NCI-H345 treated with DMSO at 0.1 percent for 48 hours (cell line): ENCODE data around the gene FCGR3A.
"Not testable (repeated sequence)": the region's sequence is repeated elsewhere in the genome, so short reads cannot be mapped to it uniquely, and the experiment has no call there.

Experiments
- DNase-seq: peaks from one replicate; lab custom pipeline; 2025; ENCODE audit not compliant: unreplicated experiment; lab: John Stamatoyannopoulos, UW

The FCGR3A gene

DNA sequence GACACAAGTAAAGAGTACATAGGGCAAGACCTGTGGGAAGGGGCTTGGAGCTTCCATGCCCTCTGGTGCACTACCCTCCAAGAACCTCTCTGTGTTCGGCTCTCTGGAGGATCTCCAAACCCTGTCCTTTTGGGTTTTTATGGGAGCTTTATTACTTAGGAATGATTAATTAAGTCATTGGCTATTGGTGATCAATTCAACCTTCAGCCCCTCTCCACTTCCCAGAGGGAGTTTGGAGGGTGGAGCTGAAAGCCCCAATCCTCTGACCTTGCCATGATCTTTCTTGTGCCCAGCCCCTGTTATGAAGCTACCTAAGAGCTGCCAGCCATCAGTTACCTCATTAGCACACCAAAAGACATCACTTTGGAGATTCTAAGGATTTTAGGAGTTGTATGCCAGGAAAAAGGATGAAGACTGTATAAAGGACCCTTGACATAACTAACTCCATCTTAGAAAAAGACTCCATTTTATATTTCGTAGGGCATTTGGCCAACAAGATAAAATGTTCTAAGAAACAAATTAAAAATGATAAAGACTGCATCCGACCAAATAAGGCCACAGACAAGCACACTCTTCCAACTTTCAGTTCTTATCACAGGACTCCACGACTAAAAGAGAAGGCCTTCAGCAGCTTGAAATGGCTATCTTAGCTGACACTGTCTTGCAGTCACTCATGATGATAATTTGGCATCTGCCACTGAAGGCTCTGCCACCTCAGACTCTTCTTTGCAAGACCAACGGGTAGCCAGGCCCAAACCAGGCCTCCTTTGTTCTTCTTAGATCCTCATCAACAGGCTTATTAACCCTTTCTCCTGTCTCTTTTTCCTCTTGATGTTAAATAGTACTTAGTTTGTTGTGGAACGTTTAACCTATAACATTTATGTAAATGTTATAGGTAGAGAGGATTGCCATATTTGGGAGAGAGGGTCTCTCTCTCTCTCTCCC, 8.2 kb upstream of the FCGR3A start:
- not testable (repeated sequence) for DNase-seq

DNA sequence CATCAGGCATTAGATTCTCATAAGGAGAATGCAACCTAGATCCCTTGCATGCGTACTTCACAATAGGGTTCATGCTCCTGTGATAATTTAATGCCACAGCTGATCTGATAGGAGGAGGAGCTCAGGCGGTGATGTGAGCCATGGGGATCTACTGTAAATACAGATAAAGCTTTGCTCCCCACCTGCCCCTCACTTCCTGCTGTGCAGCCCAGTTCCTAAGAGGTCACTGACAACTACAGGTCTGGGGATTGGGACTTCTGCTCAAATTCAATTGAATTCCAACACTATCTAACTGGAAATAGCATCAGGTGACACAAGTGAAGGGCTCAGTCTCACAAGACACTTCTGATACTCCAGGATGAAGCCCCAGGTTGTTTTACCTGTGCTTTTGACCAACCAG, 7.4 kb upstream of the FCGR3A start:
- DNase-seq, result not testable (repeated sequence)

DNA sequence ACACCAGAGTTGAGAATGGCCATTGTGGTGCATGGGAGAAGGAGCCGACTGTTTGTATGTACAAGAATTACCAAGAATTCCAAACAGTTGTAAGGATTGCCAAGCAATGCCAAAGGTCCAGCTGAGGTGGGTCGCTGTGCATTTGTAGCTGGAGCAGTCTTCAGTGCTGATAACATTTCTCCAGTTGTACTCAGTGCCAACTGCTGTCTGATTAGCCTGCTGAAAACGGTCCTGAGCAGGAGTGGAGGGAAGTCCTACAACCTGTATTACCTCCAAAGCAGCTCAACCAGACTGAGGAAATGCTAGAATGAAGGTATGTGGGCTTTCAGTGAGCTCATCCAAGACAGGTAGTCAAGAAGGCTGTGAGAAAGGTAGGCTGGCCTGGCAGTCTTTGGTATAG, 6.5 kb upstream of the FCGR3A start:
- DNase-seq, result not testable (repeated sequence)

DNA sequence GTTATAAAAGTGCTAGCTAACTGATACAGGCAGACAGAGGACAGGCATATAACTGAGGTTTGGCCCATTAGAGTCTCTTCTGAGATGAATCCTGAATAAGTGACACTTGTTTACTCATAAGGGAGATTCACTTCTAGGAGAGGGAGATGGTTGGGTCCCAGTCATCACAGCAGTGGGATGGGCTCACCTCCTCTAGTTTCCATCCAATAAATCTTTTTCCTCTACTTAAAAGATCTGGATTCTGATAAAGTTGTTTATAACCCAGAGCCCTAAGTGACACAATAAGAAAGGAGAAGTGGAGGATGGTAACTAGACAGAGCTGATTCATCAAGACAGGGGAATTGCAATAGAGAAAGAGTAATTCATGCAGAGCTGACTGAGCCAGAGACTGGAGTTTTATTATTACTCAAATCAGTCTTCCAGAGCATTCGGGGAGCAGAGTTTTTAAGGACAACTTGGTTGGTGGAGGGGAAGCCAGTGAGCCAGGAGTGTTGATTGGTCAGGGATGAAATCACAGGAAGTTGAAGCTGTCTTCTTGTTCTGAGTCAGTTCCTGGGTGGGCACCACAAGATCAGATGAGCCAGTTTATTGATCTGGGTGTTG, 5.3 kb upstream of the FCGR3A start:
- not testable (repeated sequence) for DNase-seq

DNA sequence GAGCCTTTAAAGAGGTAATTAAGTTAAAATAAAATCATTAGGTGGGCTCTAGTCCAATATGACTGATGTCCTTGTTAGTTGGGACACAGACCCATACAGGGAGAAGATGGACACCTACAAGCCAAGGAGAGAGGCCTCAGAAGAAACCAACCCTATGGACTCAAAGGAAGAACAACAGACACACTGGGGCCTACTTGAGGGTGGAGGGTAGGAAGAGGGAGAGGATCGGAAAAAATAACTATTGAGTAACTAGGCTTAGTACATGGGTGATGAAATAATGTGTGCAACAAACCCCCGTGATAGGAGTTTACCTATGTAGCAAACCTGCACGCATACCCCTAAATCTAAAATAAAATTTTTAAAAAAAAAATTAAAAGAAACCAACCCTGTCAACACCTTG, 4.7 kb upstream of the FCGR3A start:
- not testable (repeated sequence) for DNase-seq

DNA sequence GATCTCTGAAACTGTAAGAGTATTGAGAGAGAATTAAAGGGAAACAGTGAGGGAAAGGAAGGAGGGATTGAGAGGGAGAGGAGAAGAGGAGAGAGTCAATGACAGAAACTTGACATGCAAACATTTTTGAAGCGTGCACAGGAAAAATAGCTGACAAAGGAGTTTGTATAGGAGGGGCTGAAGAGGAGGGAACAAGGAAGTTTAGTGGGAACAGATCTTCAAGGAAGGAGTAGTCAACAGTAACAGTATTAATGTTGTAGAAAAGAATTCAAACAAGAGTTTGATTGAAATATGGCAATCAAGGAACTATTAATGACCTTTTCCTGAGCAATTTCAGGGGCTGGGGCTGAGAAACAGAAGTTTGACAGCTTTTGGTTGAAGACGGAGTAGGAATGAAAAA, 4.0 kb upstream of the FCGR3A start:
- not testable (repeated sequence) for DNase-seq

DNA sequence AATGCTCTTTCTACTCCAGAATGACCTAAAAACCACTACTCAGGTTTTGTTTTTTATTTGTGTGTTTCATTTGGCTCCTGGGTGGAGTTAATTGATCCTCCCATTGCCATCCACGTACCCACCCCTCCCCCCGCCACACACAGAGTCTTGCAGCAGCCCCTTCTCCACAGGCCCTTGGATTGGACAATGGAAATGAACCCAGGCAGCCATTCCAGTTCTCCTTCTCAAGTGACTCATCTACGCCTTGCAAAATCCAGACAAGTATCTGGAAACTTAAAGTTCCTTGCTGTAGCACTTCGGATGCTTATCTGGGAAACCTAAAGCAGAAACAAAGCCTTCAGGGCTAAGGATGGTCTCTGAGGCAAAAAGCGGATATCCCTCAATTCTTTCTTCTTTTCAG, 1.3 kb upstream of the FCGR3A start:
- DNase-seq, result not testable (repeated sequence)

DNA sequence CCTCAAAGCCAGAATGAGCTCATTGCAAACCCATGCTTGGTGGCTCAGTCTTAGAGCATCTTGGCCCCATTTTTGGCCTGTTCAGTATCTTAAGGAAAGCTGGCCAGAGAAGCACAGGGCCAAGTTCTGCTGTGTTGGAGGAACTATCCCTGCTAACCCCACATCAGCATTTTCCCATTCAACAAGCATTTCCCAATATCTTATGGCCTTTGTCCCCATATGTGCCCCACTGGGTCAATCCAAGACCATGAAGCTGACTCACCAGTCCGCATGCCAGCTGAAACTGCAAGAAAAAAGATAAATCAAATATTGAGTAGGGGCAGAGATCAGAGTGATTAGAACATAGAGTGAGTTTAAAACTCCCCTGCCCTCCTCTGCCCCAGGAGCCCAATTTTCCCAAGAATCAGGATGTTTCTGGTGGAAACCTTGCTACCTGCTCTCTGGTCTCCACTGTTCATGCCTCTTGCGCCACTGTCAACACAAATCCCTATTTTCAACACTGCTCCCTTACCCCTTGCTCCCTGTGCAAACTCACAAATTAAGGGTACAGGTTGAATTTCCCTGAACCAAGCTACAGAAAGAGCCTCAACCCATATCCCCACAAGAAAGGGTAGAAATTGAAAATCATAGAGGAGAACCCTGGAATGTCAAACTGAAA, 740 bp downstream of the FCGR3A start:
- DNase-seq, result not testable (repeated sequence)

DNA sequence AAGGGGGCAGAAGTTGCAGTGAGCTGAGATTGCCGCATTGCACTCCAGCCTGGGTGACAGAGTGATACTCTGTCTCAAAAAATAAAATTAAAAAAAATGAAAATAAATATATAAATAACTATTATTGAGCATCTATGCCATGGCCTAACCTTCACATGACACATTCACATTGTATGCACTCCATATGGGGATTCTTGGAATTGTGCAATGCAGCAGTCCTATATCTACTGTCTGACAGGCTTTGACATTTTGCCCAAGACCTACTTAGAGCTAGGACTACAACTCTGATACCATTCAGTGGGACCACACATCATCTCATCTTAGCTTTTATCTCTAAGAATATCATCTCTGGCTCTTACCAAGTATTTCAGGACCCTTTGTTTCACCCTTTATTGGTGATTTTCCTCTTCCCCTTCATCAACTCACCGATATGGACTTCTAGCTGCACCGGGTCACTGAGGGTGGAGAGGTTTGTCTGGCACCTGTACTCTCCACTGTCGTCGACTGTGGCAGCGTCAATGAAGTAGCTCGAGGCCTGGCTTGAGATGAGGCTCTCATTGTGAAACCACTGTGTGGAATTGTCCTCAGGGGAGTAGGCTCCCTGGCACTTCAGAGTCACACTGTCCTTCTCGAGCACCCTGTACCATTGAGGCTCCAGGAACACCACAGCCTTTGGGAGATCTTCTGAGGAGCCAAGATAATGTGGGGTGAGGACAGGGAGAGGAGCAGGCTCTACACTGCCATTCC, 1.4 kb downstream of the FCGR3A start:
- DNase-seq, result not testable (repeated sequence)

DNA sequence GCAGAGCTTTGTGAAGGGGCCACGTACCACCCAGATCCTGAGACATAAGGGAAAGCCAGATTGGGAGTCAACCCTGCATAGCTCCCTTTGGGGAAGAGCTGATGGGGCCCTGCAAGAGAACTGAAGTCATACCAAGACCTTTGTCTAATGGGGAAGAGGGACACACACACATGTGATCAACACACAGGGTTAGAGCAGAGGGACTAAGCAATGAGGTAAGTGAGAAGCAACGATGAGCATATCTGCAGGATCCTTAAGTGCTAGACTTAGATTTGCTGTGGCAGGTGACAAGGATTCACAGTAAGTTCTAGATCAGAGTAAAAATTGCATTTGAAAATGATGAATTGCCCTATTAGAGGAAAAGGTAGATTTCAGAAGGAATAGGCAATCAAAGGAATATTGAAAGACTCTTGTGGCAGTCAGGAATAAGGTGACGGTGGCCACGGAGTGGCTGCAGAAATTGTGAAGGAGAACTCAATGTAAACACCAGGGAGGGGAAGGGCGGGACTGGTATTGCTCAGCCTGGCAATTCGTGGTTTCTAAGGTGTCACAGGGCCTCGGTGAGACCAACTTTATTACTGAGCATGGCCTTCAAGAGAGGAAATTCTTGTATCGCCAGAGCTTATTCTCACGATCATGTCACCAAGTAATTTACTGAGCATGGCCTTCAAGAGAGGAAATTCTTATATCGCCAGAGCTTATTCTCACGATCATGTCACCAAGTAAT, 4.5 kb downstream of the FCGR3A start:
- not testable (repeated sequence) for DNase-seq

DNA sequence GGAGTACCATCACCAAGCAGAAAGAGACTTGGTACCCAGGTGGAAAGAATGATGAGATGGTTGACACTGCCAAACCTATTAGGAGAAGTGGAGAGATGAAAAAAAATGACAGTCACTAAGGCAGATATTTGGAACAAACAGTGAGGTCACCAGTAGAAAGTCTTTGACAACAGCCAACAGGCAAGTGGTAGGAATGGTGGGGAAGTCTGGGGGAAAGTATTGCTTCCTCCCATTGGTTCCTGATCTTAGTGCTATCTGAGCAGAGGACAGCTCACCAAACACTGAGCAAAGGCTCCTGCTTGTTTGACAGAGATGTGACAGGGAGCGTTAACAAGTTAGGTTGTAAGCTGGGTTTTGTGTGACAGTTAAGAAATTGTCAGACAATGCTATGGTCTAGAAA, 6.5 kb downstream of the FCGR3A start:
- not testable (repeated sequence) for DNase-seq

DNA sequence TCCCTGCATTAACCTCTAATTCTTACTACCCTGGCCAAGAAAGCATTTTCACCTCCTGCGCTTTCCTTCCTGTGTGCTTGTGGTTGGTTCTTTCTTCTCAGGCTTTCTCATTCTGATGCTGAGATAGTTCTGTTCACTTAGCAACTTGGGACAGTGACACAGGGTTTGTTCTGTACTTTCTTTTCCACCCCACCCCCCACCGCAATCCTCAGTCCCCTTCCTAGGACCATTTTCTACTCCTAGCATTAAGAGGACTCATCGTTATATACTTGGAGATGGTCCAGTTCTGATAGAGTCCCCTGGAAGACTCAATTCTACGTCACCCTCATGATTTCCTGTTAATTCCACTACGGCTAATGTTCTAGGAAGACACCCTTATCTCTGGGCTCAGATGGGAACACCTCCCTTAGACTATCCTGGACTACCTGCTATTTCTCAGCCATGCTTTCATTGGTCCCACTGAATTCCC, 7.5 kb downstream of the FCGR3A start:
- DNase-seq, result not testable (repeated sequence)

DNA sequence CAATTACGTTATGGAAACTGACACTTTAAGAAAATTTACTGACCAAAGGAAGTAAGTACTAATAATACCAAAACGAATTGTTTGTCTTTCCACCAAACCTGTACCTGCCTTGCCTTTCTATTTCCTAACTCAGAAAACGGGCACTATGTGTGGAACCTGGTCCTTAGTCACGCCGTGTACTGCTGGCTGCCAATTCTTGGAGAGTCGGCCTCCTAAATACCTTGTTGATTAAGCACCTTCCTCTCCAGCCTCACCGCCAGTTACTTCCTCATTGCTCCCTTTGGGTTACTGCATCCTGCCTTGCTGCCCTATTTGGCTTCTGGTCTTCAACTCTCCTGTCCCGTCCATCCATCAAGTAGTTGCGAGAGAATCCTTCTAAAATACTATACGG, 9.1 kb downstream of the FCGR3A start:
- not testable (repeated sequence) for DNase-seq

DNA sequence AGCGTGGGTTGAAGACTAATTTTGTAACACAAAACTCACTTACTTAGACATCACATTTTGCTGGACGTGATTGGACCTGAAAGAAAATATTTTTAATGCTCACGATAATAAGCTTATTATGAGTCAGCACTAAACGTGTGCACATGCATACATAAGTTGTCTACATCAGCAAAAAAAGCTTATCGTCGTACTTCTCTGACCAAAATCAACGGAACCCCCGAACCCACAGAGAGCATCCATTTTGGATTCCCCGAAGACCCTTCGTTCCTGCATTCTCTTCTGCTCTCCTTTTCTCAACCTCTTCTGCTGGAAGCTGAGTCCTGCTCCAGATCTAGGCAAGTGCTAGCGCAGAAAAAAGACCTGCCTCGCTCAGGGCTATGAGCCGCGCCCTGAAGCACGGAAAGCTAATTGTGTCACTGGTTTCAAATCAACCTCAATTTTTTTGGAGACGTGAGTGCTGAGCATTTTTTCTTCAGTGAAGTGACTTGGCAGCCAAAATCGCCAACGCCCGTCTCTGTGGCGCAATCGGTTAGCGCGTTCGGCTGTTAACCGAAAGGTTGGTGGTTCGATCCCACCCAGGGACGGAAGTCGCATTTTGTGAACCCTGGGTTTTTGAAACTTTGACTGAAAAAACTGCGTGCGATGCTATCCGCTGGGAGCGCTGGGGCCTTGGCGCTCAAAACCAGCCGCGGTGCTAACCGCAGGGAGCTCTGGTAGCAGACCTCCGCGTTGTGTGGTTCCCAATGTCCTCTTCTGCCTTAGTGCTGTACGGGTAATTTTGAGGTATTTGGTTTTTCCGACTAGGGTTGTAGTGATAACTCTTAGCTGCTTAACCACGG, 9.7 kb downstream of the FCGR3A start:
- DNase-seq, result not testable (repeated sequence)

DNA sequence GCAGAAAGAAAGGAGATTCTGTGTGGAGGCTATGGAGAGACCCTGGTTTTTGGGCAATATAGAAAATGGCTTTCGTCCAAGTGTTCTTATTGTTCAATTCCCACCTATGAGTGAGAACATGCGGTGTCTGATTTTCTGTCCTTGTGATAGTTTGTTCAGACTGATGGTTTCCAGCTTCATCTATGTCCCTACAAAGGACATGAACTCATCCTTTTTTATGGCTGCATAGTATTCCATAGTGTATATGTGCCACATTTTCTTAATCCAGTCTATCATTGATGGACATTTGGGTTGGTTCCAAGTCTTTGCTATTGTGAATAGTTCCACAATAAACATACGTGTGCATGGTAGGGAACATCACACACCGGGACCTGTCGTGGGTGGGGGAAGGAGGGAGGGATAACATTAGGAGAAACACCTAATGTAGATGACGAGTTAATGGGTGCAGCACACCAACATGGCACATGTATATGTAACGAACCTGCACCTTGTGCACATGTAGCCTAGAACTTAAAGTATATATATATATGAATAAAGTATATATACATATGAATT, 10.6 kb downstream of the FCGR3A start:
- DNase-seq, result not testable (repeated sequence)

DNA sequence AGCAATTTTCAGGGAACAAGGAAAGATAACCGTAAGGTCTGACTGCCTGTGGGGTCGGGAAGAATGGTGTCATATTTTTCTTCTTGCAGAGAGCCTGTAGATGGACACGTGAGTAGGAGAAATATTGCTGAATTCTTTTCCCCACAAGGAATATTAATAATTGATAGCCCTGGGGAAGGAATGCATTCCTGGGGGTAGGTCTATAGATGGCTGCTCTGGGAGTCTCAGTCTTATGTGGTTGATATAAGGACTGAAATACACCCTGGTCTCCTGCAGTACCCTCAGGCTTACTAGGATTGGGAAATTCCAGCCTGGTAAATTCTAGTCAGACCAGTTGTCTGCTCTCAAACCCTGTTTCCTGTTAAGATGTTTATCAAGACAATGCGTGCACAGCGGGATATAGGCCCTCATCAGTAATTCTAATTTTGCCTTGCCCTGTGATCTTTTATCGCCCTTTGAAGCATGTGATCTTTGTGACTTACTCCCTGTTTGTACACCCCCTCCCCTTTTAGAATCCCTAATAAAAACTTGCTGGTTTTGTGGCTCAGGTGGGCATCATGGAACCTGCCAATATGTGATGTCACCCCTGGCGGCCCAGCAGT, 12.4 kb downstream of the FCGR3A start:
- DNase-seq, result not testable (repeated sequence)

DNA sequence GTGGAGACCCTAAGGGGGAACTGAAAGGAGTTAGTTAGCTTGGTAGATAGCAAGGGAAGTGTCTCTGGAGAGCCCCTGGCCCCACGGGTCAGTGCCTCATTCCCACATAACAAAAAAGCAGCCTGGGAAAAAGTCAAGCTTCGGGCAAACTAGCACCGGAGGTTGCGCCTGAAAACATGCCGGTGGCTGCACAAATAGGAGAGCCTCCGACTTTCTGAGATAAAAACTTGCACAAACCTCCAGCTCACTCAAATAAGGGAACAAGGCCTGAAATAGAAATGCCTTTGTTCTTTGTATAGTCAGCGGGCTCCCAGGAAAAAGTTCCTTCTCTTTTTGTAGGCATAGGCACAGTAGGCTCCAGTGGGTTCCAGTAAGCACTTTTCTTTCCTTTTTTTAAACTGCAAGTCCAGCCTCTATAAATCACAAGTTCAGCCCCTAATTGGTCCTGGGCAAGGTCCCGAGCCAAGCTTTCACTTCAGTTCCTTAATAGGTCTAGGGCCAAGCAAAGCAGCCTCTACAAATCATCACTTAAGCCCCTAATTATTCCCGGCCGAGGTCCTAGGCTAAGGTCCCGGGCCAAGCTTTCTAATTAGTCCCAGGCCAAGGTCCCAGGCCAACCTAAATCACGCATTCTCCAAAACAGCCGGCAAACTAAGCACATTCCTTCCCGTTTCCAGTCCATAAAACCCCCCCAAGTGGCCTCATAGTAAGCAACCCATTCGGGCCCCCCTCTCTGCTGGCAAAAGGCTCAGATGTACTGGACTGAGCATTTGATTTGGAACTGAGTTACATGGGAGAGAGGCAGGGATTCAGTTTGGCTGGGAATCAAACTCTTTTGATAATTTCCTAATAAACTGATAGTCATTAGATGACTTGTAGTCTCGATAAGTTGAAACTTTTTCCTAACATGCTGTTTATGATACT, 16.7 kb downstream of the FCGR3A start:
- DNase-seq, result not testable (repeated sequence)
